ENCODE results near the gene FAHD2B. TPM values are rescaled to one million over a fixed set of nuclear protein-coding genes. Genes with fewer than 3 reads are reported as not detected.
"Not testable (repeated sequence)": the region's sequence is repeated elsewhere in the genome, so short reads cannot be mapped to it uniquely, and the experiment has no call there.

Gene FAHD2B
- 10 to 100 TPM; 18.3 to 29.8 (median 22.2) TPM for total RNA-seq

GRCh38 chr2:97094772-97095611 is at the start of gene FAHD2B:
Gene FAHD2B (minus strand): TSS chr2:97094882. CDS start chr2:97091706, 3,176 bp downstream.
- Histone ChIP-seq H3K4me1 (peaks cover 0 to 12% (median 7%) of the 10 kb centered on the region in 4 donors), H3K27ac (peak within 1 kb of the TSS; percentile 68 to 82 (median 77)), H3K4me3 (peak within 1 kb of the TSS; percentile 29 to 53 (median 40))
- peak; percentile 69 to 71 for DNase-seq (ENCODE audit: low spot score in 2 of 2)
- not testable (repeated sequence) for H3K36me3 ChIP-seq, H3K27me3 ChIP-seq, H3K9me3 ChIP-seq
- 7 to 12% methylated on average over 11 to 18 of the region's 48 CpGs for WGBS, 2 donors

- 75 to 79% methylated on average over 3 of the region's 3 CpGs for WGBS, 2 donors
- H3K27me3 ChIP-seq; H3K27ac ChIP-seq; H3K9me3 ChIP-seq; H3K4me1 ChIP-seq; DNase-seq (ENCODE audit: low spot score in 2 of 2); H3K4me3 ChIP-seq: not testable (repeated sequence)
- peaks cover 0 to 34% (median 0%) of the 10 kb centered on the region in 3 donors for H3K36me3 ChIP-seq
These were observed 49.3 kb upstream of the FAHD2B start for GRCh38 chr2:97144016-97144415.

GRCh38 chr2:97129090-97129489 is 34.4 kb upstream of the FAHD2B start:
- H3K9me3 ChIP-seq; H3K27me3 ChIP-seq; DNase-seq (ENCODE audit: low spot score in 2 of 2); H3K4me1 ChIP-seq; H3K27ac ChIP-seq; H3K4me3 ChIP-seq: not testable (repeated sequence)
- H3K36me3 ChIP-seq: peaks cover 0 to 24% (median 0%) of the 10 kb centered on the region in 3 donors
- 97% methylated on average over 2 of the region's 2 CpGs for WGBS, 2 donors

GRCh38 chr2:97113882-97114255 is 19.2 kb upstream of the FAHD2B start:
- not testable (repeated sequence) for H3K36me3 ChIP-seq; H3K27me3 ChIP-seq; H3K4me1 ChIP-seq; DNase-seq (ENCODE audit: low spot score in 2 of 2); H3K9me3 ChIP-seq
- WGBS, 2 donors: 0 to 1% methylated on average over 10 to 11 of the region's 18 CpGs
- peak overlapping the region; percentile 71 to 89 (median 83) for H3K4me3 ChIP-seq
- peak overlapping the region; percentile 65 to 95 (median 92) for H3K27ac ChIP-seq

- 0% methylated on average over 17 to 35 of the region's 74 CpGs for WGBS, 2 donors
- H3K4me3 ChIP-seq: peak within 1 kb of the TSS; percentile 71 to 89 (median 83)
- not testable (repeated sequence) for H3K4me1 ChIP-seq, H3K9me3 ChIP-seq, H3K36me3 ChIP-seq, H3K27me3 ChIP-seq
- peak; percentile 44 to 48 for DNase-seq (ENCODE audit: low spot score in 2 of 2)
- TF ChIP-seq EP300 (IDR thresholded peaks at IDR 0.05): peak in 1 of 2 donors; percentile 60
- TF ChIP-seq CTCF (IDR thresholded peaks at IDR 0.05): peak; percentile 61 to 84 (median 74)
- peak in 1 of 2 donors; percentile 51 for TF ChIP-seq POLR2A (IDR thresholded peaks at IDR 0.05)
- H3K27ac ChIP-seq: peak within 1 kb of the TSS; percentile 89 to 95 (median 92)
These were observed 18.6 kb upstream of the FAHD2B start, which contains the start of gene ANKRD36 for GRCh38 chr2:97113050-97113881. Gene ANKRD36 (plus strand): TSS chr2:97113153. CDS start chr2:97113740, 587 bp downstream.

GRCh38 chr2:97112320-97113049 is 17.8 kb upstream of the FAHD2B start:
- Histone ChIP-seq H3K27ac (peak overlapping the region; percentile 89 to 95 (median 92)), H3K4me3 (peak overlapping the region; percentile 71 to 89 (median 83))
- peak in 1 of 2 donors; percentile 30 for TF ChIP-seq EP300 (IDR thresholded peaks at IDR 0.05)
- TF ChIP-seq CTCF (IDR thresholded peaks at IDR 0.05): peak; percentile 85 to 98 (median 90)
- H3K4me1 ChIP-seq, H3K36me3 ChIP-seq, H3K27me3 ChIP-seq, H3K9me3 ChIP-seq: not testable (repeated sequence)
- DNase-seq (ENCODE audit: low spot score in 2 of 2): peak; percentile 49 to 90
- 0% methylated on average over 27 to 29 of the region's 44 CpGs for WGBS, 2 donors

- not testable (repeated sequence) for H3K27me3 ChIP-seq; H3K27ac ChIP-seq; H3K36me3 ChIP-seq; H3K4me1 ChIP-seq; H3K4me3 ChIP-seq; DNase-seq (ENCODE audit: low spot score in 2 of 2); H3K9me3 ChIP-seq
- WGBS, 2 donors: 82 to 84% methylated on average over 9 of the region's 9 CpGs
These were observed 16.6 kb upstream of the FAHD2B start for GRCh38 chr2:97111246-97111645.

GRCh38 chr2:97106878-97107277 is 12.2 kb upstream of the FAHD2B start:
- not testable (repeated sequence) for DNase-seq (ENCODE audit: low spot score in 2 of 2); H3K4me1 ChIP-seq; H3K27me3 ChIP-seq; H3K9me3 ChIP-seq; H3K4me3 ChIP-seq; H3K27ac ChIP-seq; H3K36me3 ChIP-seq
- 88 to 89% methylated on average over 2 of the region's 2 CpGs for WGBS, 2 donors

GRCh38 chr2:97098786-97099372 is 4.2 kb upstream of the FAHD2B start:
- not testable (repeated sequence) for H3K27me3 ChIP-seq; H3K4me3 ChIP-seq; H3K27ac ChIP-seq; DNase-seq (ENCODE audit: low spot score in 2 of 2); H3K36me3 ChIP-seq; H3K9me3 ChIP-seq
- 81 to 95% methylated on average over 3 of the region's 3 CpGs for WGBS, 2 donors
- peaks cover 0 to 12% (median 7%) of the 10 kb centered on the region in 4 donors for H3K4me1 ChIP-seq

Data from tibial nerve (tissue), 4 donors.